Tibial nerve (tissue), 4 donors: ENCODE data around the gene EXD2. TPM values are rescaled to one million over a fixed set of nuclear protein-coding genes. Genes with fewer than 3 reads are reported as not detected.
"Not testable (repeated sequence)": the region's sequence is repeated elsewhere in the genome, so short reads cannot be mapped to it uniquely, and the experiment has no call there.

Experiments used
- DNase-seq, 2 donors: peaks; one replicate each; pipeline ENCODE4 v3.0.0-alpha.2; 2019; ENCODE audit warnings: low spot score in 2 of 2
- H3K27ac ChIP-seq, 4 donors: fragments of 200-600 bp; sonication (generic) in 3 of 4; one replicate each; pipeline ENCODE4 v1.5.1; 2017 to 2019; ENCODE audit warnings: mild to moderate bottlenecking in 1 of 4
- H3K27me3 ChIP-seq, 2 donors: fragments of 200-600 bp; sonication (generic) in 1 of 2; one replicate each; pipeline versions ENCODE4 v1.5.1 to v1.6.0; 2017 to 2019
- H3K36me3 ChIP-seq, 3 donors: fragments of 200-600 bp; sonication (generic); one replicate each; pipeline ENCODE4 v1.5.1; 2018 to 2019
- H3K4me1 ChIP-seq, 4 donors: fragments of 200-600 bp; sonication (generic) in 3 of 4; one replicate each; pipeline ENCODE4 v1.5.1; 2017 to 2019
- H3K4me3 ChIP-seq, 4 donors: fragments of 200-600 bp; sonication (generic) in 3 of 4; one replicate each; pipeline ENCODE4 v1.5.1; 2017 to 2019; ENCODE audit warnings: mild to moderate bottlenecking in 1 of 4, moderate library complexity in 1 of 4
- H3K9me3 ChIP-seq, 4 donors: fragments of 200-600 bp; sonication (generic) in 3 of 4; one replicate each; pipeline ENCODE4 v1.5.1; 2017 to 2019
- CTCF ChIP-seq, 5 experiments: fragments of 200-600 bp in 3 of 5; fragments of 450-650 bp in 2 of 5; sonication (generic) in 3 of 5; IDR thresholded peaks; one replicate each; pipeline ENCODE4 v1.5.1; 2016 to 2019; ENCODE audit warnings: antibody characterized with exemption in 5 of 5, mild to moderate bottlenecking in 3 of 5, moderate library complexity in 2 of 5
- EP300 ChIP-seq, 2 donors: sonication (generic); formaldehyde crosslinking; IDR thresholded peaks; one replicate each; pipeline ENCODE4 v1.6.1; 2017; ENCODE audit warnings: antibody characterized with exemption in 2 of 2, mild to moderate bottlenecking in 1 of 2
- POLR2A ChIP-seq, 2 donors: fragments of 450-650 bp; IDR thresholded peaks; one replicate each; pipeline ENCODE4 v1.6.1; 2017; ENCODE audit warnings: antibody characterized with exemption in 2 of 2, mild to moderate bottlenecking in 2 of 2, moderate library complexity in 2 of 2
- WGBS, 2 donors: methylation state at CpG; one replicate each; pipeline ENCODE4 v1.1.5; 2018; 5-methylcytosine and 5-hydroxymethylcytosine counted together
- total RNA-seq, 4 donors: library from RNA; depleted of rRNA; stranded (reverse); fragments of >200 nt; gene quantifications; one replicate each; pipeline ENCODE4 v1.1.0, GENCODE V29; 2016

The EXD2 gene
- total RNA-seq, 4 donors from 2014 or later, result 17.4 to 24.7 (median 20.9) TPM

GRCh38 chr14:69214393-69214792, 23.1 kb downstream of the EXD2 start:
- Histone ChIP-seq H3K4me1 (no peaks in the 10 kb centered on the region), H3K4me3 (no peak overlapping the region), H3K27me3 (no peaks in the 10 kb centered on the region), H3K9me3 (no peaks in the 10 kb centered on the region), H3K36me3 (peaks cover 0 to 44% (median 0%) of the 10 kb centered on the region in 3 donors), H3K27ac (no peak overlapping the region)
- WGBS, 2 donors, result 63 to 64% methylated on average over 2 of the region's 2 CpGs
- TF ChIP-seq POLR2A (IDR thresholded peaks at IDR 0.05), result no peak
- TF ChIP-seq CTCF (IDR thresholded peaks at IDR 0.05), result no peak
- no peak for TF ChIP-seq EP300 (IDR thresholded peaks at IDR 0.05)
- no peak for DNase-seq

DNA sequence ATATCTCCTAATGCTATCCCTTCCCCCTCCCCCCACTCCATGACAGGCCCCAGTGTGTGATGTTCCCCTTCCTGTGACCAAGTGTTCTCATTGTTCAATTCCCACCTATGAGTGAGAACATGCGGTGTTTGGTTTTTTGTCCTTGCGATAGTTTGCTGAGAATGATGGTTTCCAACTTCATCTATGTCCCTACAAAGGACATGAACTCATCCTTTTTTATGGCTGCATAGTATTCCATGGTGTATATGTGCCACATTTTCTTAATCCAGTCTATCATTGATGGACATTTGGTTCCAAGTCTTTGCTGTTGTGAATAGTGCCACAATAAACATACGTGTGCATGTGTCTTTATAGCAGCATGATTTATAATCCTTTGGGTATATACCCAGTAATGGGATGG, 26.4 kb downstream of the EXD2 start:
- H3K4me1 ChIP-seq, H3K27me3 ChIP-seq, DNase-seq, H3K4me3 ChIP-seq, H3K27ac ChIP-seq, H3K9me3 ChIP-seq: not testable (repeated sequence)
- 95 to 97% methylated on average over 3 of the region's 3 CpGs for whole genome bisulfite sequencing, 2 donors
- peaks cover 0 to 15% (median 0%) of the 10 kb centered on the region in 3 donors for H3K36me3 ChIP-seq

DNA sequence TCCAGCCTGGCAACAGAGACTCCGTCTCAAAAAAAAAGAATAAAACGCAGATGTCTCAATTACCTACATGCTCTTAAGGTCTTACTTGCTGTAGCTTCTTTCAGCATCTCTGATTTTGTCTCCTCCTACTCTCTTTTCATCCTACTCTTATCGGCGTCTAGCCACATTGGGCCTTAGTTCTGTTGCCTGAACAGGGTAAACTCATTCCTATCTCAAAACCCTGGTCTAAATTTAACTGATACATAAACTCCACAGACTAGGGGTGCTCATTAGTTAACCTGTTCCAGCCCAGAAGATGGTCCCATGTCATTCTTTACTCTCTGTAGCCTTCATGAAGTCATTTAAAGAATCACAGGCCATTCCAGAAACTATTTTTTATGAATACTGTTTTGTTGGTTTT, 33.6 kb downstream of the EXD2 start:
- WGBS, 2 donors, result 83 to 93% methylated on average over 4 of the region's 4 CpGs
- no peak for TF ChIP-seq EP300 (IDR thresholded peaks at IDR 0.05)
- TF ChIP-seq CTCF (IDR thresholded peaks at IDR 0.05), result no peak
- TF ChIP-seq POLR2A (IDR thresholded peaks at IDR 0.05), result no peak
- Histone ChIP-seq H3K27ac (no peak overlapping the region), H3K36me3 (peaks cover 0 to 28% (median 0%) of the 10 kb centered on the region in 3 donors), H3K4me3 (no peak overlapping the region), H3K27me3 (no peaks in the 10 kb centered on the region), H3K9me3 (no peaks in the 10 kb centered on the region), H3K4me1 (peaks cover 0 to 12% (median 0%) of the 10 kb centered on the region in 4 donors)
- no peak for DNase-seq

DNA sequence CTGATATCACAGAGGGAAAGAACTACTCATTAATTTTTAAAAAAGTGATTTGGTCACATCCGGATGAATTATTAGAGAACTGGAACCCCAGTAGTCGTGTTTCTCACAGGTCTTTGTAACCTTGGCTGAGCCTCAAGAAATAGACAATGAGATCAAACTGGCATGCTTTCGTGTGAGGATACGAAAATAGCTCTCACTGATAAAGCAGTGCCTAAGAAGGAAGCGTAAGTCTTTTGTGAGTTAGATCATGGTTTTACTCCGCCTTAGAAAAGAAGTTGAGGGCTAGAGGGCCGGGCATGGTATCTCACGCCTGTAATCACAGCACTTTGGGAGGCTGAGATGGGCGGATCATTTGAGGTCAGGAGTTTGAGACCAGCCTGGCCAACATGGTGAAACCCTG, 34.9 kb downstream of the EXD2 start:
- 68 to 71% methylated on average over 9 of the region's 9 CpGs for WGBS, 2 donors
- Histone ChIP-seq H3K27me3 (no peaks in the 10 kb centered on the region), H3K4me3 (no peak overlapping the region), H3K9me3 (no peaks in the 10 kb centered on the region), H3K27ac (no peak overlapping the region), H3K36me3 (peaks cover 0 to 40% (median 0%) of the 10 kb centered on the region in 3 donors), H3K4me1 (peaks cover 0 to 12% (median 0%) of the 10 kb centered on the region in 4 donors)
- DNase-seq, result no peak
- no peak for TF ChIP-seq EP300 (IDR thresholded peaks at IDR 0.05)
- TF ChIP-seq CTCF (IDR thresholded peaks at IDR 0.05), result no peak
- no peak for TF ChIP-seq POLR2A (IDR thresholded peaks at IDR 0.05)

GRCh38 chr14:69226736-69227135, 35.4 kb downstream of the EXD2 start:
- no peaks in the 10 kb centered on the region for H3K9me3 ChIP-seq
- DNase-seq, result no peak
- H3K36me3 ChIP-seq, result peaks cover 0 to 44% (median 0%) of the 10 kb centered on the region in 3 donors
- no peak for TF ChIP-seq EP300 (IDR thresholded peaks at IDR 0.05)
- no peak for TF ChIP-seq POLR2A (IDR thresholded peaks at IDR 0.05)
- no peak for TF ChIP-seq CTCF (IDR thresholded peaks at IDR 0.05)
- H3K27me3 ChIP-seq, result no peaks in the 10 kb centered on the region
- H3K4me3 ChIP-seq, result no peak overlapping the region
- 53 to 69% methylated on average over 2 of the region's 2 CpGs for WGBS, 2 donors
- peaks cover 0 to 12% (median 0%) of the 10 kb centered on the region in 4 donors for H3K4me1 ChIP-seq
- no peak overlapping the region for H3K27ac ChIP-seq

DNA sequence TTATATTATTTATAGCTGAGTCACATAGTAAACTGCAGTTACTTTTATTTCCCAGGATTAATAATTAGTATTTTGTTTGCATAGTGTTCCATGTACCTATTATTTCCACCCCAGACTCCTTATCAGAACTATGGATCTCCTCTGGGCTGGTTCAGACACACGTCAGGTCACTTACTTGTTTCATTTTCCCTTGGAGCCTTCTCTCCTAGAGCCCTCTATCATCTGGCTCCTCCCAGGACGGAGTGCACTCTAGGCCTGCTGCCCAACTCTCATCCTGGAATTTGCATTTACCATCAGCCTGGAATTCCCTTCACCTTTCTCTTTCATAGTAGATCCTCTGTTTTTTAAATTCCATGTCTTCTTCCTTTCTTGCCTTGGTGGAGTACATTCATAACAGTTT, 40.2 kb downstream of the EXD2 start:
- WGBS, 2 donors, result 75 to 76% methylated on average over 2 of the region's 2 CpGs
- H3K9me3 ChIP-seq, result no peaks in the 10 kb centered on the region
- H3K27ac ChIP-seq, result no peak overlapping the region
- no peaks in the 10 kb centered on the region for H3K27me3 ChIP-seq
- H3K36me3 ChIP-seq, result peaks cover 0 to 79% (median 6%) of the 10 kb centered on the region in 3 donors
- H3K4me3 ChIP-seq, result no peak overlapping the region
- no peak for TF ChIP-seq EP300 (IDR thresholded peaks at IDR 0.05)
- no peak for TF ChIP-seq CTCF (IDR thresholded peaks at IDR 0.05)
- no peak for TF ChIP-seq POLR2A (IDR thresholded peaks at IDR 0.05)
- H3K4me1 ChIP-seq, result peaks cover 0 to 6% (median 0%) of the 10 kb centered on the region in 4 donors
- DNase-seq, result no peak
